ENCODE results near the gene MTG1. TPM values are rescaled to one million over a fixed set of nuclear protein-coding genes. Genes with fewer than 3 reads are reported as not detected.
A peak's percentile ranks its signal among the peaks of the same experiment; 100 is the strongest.

MTG1 gene
- total RNA-seq, 1 donor from 2014 or later: 65.2 TPM

DNA sequence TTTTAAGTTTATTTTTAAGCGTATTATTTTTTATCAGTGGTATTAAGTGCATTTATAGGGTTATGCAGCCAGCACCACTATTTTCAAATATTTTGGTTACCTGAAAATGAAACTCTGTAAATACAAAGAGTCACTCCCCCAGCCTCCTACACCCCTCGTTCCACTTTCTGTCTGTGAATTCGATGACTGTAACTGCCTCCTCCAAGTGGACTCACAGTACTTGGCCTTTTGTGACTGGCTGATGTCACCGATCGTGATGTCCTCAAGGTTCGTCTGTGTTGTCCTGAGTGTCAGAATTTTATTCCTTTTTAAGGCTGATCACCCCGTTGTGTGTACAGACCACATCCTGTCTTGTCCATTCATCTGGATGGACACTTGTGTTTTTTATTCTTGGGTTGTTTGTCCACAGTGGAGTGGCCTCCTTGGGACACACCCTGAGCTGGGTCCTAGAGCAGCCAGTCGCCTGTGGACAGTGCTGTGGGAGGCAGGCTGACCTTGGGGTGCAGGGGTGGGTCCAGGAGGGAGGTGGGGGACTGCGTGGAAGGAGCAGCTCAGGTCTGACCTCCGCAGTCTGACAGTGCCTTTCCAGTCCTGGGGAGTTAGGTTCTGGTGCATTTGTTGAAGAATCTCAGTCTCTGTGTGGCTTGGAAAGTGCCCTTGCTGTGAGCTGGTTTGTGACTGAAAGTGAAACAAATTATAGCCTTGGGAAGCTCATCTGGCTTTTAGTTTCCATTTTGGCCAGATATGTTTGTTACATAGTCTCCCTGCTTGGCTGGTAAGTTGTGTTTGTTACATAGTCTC, 6.9 kb downstream of the MTG1 start:
- H3K27ac Mint-ChIP-seq (ENCODE audit: unreplicated experiment): no peak overlapping the region
- peaks cover 58% of the 10 kb centered on the region for H3K36me3 Mint-ChIP-seq (ENCODE audit: unreplicated experiment)
- no peak for DNase-seq (ENCODE audit: extremely low spot score, unreplicated experiment)
- TF ChIP-seq, protein P1, sequence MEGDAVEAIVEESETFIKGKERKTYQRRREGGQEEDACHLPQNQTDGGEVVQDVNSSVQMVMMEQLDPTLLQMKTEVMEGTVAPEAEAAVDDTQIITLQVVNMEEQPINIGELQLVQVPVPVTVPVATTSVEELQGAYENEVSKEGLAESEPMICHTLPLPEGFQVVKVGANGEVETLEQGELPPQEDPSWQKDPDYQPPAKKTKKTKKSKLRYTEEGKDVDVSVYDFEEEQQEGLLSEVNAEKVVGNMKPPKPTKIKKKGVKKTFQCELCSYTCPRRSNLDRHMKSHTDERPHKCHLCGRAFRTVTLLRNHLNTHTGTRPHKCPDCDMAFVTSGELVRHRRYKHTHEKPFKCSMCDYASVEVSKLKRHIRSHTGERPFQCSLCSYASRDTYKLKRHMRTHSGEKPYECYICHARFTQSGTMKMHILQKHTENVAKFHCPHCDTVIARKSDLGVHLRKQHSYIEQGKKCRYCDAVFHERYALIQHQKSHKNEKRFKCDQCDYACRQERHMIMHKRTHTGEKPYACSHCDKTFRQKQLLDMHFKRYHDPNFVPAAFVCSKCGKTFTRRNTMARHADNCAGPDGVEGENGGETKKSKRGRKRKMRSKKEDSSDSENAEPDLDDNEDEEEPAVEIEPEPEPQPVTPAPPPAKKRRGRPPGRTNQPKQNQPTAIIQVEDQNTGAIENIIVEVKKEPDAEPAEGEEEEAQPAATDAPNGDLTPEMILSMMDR (IDR thresholded peaks at IDR 0.05): no peak
- H3K9me3 Mint-ChIP-seq (ENCODE audit: unreplicated experiment): no peaks in the 10 kb centered on the region
- no peaks in the 10 kb centered on the region for H3K4me1 Mint-ChIP-seq (ENCODE audit: unreplicated experiment)
- H3K4me3 Mint-ChIP-seq (ENCODE audit: unreplicated experiment): no peak overlapping the region
- H3K27me3 Mint-ChIP-seq (ENCODE audit: unreplicated experiment): no peaks in the 10 kb centered on the region

DNA sequence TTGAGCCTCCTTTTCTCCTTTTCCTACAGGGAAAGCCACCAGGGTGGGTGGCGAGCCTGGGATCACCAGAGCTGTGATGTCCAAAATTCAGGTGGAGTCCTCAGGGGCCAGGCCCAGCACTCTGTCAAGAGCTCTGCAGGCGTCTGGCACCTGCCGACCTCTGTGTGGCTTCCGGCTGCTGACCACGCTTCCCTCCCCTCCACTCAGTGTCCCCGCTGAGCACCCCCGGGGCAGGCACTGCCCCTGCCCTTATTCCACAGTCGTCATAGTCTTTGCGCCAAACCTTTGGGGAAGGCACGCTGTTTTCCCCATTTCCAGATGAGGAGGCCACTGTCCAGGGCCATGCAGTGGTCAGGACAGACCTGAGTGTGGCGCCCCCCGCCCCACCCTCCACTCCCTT, 7.5 kb downstream of the MTG1 start:
- DNase-seq (ENCODE audit: extremely low spot score, unreplicated experiment): peak; percentile 80
- Mint-ChIP-seq H3K36me3 (ENCODE audit: unreplicated experiment) (peaks cover 64% of the 10 kb centered on the region), H3K27me3 (ENCODE audit: unreplicated experiment) (no peaks in the 10 kb centered on the region), H3K4me1 (ENCODE audit: unreplicated experiment) (no peaks in the 10 kb centered on the region), H3K4me3 (ENCODE audit: unreplicated experiment) (no peak overlapping the region), H3K9me3 (ENCODE audit: unreplicated experiment) (no peaks in the 10 kb centered on the region), H3K27ac (ENCODE audit: unreplicated experiment) (no peak overlapping the region)
- TF ChIP-seq, protein P1 (IDR thresholded peaks at IDR 0.05): no peak

DNA sequence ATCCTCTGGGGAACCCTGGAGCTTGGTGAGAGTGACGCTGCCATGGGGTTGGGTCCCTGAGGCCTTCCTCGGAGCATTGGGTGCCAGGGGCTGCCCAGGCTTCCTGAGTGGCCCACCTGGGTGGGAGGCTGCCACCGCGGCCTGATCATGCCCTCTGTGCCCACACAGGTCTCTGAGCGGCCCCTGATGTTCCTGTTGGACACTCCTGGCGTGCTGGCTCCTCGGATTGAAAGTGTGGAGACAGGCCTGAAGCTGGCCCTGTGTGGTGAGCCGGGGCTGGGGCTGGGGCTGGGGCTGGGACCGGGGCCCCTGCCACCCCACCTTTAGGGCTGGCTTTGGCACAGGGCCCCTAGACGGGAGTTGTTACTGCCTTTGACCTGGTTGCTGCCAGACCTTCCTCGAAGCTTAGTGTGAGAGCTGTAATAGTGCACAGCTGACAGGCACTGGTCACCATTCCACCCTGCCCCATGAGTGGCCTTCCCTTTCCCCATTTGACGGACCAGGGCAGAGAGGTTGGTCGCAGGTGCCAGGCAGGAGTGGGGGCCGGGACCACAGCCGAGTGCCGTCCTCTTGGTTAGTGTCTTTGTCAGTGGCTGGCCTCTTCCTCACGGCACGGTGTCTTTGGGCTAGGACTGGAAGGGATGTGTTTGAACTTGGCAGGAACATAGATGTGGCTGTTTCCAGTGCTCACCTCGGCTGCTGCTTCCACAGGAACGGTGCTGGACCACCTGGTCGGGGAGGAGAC, 8.2 kb downstream of the MTG1 start:
- DNase-seq (ENCODE audit: extremely low spot score, unreplicated experiment): peak; percentile 77
- Mint-ChIP-seq H3K4me3 (ENCODE audit: unreplicated experiment) (no peak overlapping the region), H3K27me3 (ENCODE audit: unreplicated experiment) (no peaks in the 10 kb centered on the region), H3K27ac (ENCODE audit: unreplicated experiment) (no peak overlapping the region), H3K9me3 (ENCODE audit: unreplicated experiment) (no peaks in the 10 kb centered on the region), H3K4me1 (ENCODE audit: unreplicated experiment) (no peaks in the 10 kb centered on the region), H3K36me3 (ENCODE audit: unreplicated experiment) (peaks cover 64% of the 10 kb centered on the region)
- TF ChIP-seq, protein P1 (IDR thresholded peaks at IDR 0.05): no peak

DNA sequence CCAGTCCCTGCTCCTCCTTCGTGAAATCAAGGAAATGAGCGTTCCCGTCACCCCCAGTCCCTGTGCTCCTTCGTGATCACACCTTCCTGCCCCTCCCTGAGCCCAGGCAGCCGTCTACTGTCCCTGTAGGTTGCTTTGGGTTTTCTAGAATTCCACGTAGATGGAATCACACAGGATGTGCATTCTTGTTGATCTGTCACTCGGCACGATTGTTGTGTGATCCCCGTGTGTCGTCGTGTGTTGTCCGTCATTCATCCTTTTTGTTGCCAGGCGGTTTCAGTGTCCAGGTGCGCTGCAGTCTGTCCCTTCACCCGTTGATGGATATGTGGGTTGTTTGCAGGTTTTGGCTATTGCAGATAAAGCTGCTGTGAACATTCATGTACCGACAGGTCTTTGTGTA, 9.4 kb downstream of the MTG1 start:
- Mint-ChIP-seq H3K4me1 (ENCODE audit: unreplicated experiment) (no peaks in the 10 kb centered on the region), H3K9me3 (ENCODE audit: unreplicated experiment) (peaks cover 7% of the 10 kb centered on the region), H3K27me3 (ENCODE audit: unreplicated experiment) (no peaks in the 10 kb centered on the region), H3K4me3 (ENCODE audit: unreplicated experiment) (no peak overlapping the region), H3K36me3 (ENCODE audit: unreplicated experiment) (peaks cover 66% of the 10 kb centered on the region), H3K27ac (ENCODE audit: unreplicated experiment) (no peak overlapping the region)
- DNase-seq (ENCODE audit: extremely low spot score, unreplicated experiment): peak; percentile 69
- TF ChIP-seq, protein P1 (IDR thresholded peaks at IDR 0.05): no peak

DNA sequence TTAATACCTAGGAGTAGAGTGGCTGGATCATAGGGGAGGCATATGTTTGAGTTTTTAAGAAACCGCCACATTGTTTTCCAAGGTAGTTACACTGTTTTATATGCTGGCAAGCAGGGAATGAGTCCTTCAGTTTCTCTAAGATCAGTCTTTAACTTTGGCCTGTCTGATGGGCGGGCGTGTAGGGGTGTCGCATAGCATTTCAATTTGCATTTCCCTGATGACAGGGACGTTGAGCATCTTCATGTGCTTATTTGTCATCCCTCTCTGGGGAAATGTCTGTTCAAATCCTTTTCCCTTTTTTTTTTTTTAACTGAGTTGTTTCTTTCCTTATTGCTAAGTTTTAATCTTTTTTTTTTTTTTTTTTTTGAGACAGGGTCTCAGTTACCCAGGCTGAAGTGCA, 9.8 kb downstream of the MTG1 start:
- Mint-ChIP-seq H3K27me3 (ENCODE audit: unreplicated experiment) (no peaks in the 10 kb centered on the region), H3K9me3 (ENCODE audit: unreplicated experiment) (peaks cover 11% of the 10 kb centered on the region), H3K27ac (ENCODE audit: unreplicated experiment) (no peak overlapping the region), H3K4me3 (ENCODE audit: unreplicated experiment) (no peak overlapping the region), H3K36me3 (ENCODE audit: unreplicated experiment) (peaks cover 70% of the 10 kb centered on the region), H3K4me1 (ENCODE audit: unreplicated experiment) (no peaks in the 10 kb centered on the region)
- DNase-seq (ENCODE audit: extremely low spot score, unreplicated experiment): no peak
- TF ChIP-seq, protein P1 (IDR thresholded peaks at IDR 0.05): no peak

Measured in osteocyte (in vitro differentiated cells).